Naive B cell (primary cell): Measurements from ENCODE around the gene RHOJ. TPM values are rescaled to one million over a fixed set of nuclear protein-coding genes. Genes with fewer than 3 reads are reported as not detected.
"Not testable (repeated sequence)": the region's sequence is repeated elsewhere in the genome, so short reads cannot be mapped to it uniquely, and the experiment has no call there.

ENCODE experiments used
- ATAC-seq, 2 donors: fragments of 150-1000 bp; cut with Tn5 transposase; 2 replicates each; pipeline ENCODE4 v1.10.0; 2021; ENCODE audit warnings: low read depth in 2 of 2, mild to moderate bottlenecking in 2 of 2, moderate library complexity in 2 of 2
- DNase-seq: peaks from one replicate; pipeline ENCODE4 v3.0.0; 2022
- H3K27ac Mint-ChIP-seq, 6 donors: one replicate each; pipeline ENCODE4 v1.8.0; 2020 to 2022; ENCODE audit warnings: mild to moderate bottlenecking in 6 of 6, mixed read lengths in 6 of 6, moderate library complexity in 5 of 6, inconsistent platforms in 2 of 6
- H3K27me3 Mint-ChIP-seq, 3 donors: one replicate each; pipeline ENCODE4 v1.8.0; 2021 to 2022; ENCODE audit warnings: mixed read lengths in 3 of 3, mild to moderate bottlenecking in 1 of 3
- H3K36me3 Mint-ChIP-seq, 2 donors: one replicate each; pipeline ENCODE4 v1.8.0; 2020 to 2022; ENCODE audit warnings: mixed read lengths in 2 of 2, inconsistent platforms in 1 of 2, mild to moderate bottlenecking in 1 of 2
- H3K4me1 Mint-ChIP-seq, 3 donors: one replicate each; pipeline ENCODE4 v1.8.0; 2020 to 2022; ENCODE audit warnings: mixed read lengths in 3 of 3, inconsistent platforms in 1 of 3, mild to moderate bottlenecking in 1 of 3, moderate library complexity in 1 of 3
- H3K4me3 Mint-ChIP-seq, 8 donors: one replicate each; pipeline ENCODE4 v1.8.0; 2020 to 2022; ENCODE audit warnings: mild to moderate bottlenecking in 8 of 8, mixed read lengths in 8 of 8, moderate library complexity in 8 of 8, inconsistent platforms in 2 of 8
- H3K9me3 Mint-ChIP-seq, 7 donors: one replicate each; pipeline ENCODE4 v1.8.0; 2020 to 2022; ENCODE audit warnings: mixed read lengths in 7 of 7, mild to moderate bottlenecking in 5 of 7, inconsistent platforms in 2 of 7, moderate library complexity in 1 of 7
- polyA plus RNA-seq, 6 donors: library from polyadenylated mRNA; unstranded; fragments of 300-500 nt; fragmentation: Illumina TruSeq; gene quantifications; one replicate each; pipeline ENCODE4 v1.2.3, GENCODE V29; 2021; ENCODE audit warnings: low read depth in 6 of 6

RHOJ gene
- polyA plus RNA-seq, 6 donors from 2014 or later: not detected

GRCh38 chr14:63301891-63302534, 97.8 kb downstream of the RHOJ start:
- Mint-ChIP-seq H3K9me3 (peaks cover 0 to 3% (median 0%) of the 10 kb centered on the region in 7 donors), H3K27ac (no peak overlapping the region), H3K27me3 (peaks cover 0 to 19% (median 13%) of the 10 kb centered on the region in 3 donors), H3K4me1 (no peaks in the 10 kb centered on the region), H3K36me3 (no peaks in the 10 kb centered on the region), H3K4me3 (peak overlapping the region in 1 of 8 donors; percentile 26)
- ATAC-seq (no peak), DNase-seq (no peak)

DNA sequence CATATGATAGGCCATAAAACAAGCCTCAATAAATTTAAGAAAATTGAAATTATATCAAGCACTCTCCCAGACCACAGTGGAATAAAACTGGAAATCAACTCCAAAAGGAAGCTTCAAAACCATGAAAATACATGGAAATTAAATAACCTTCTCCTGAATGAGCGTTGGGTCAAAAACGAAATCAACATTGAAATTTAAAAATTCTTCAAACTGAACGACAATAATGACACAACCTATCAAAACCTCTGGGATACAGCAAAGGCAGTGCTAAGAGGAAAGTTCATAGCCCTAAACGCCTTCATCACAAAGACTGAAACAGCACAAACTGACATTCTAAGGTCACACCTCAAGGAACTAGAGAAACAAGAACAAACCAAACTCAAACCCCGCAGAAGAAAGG, 100.2 kb downstream of the RHOJ start:
- H3K27me3 Mint-ChIP-seq: peaks cover 2 to 19% (median 9%) of the 10 kb centered on the region in 3 donors
- not testable (repeated sequence) for H3K36me3 Mint-ChIP-seq, DNase-seq, ATAC-seq, H3K4me3 Mint-ChIP-seq, H3K9me3 Mint-ChIP-seq, H3K27ac Mint-ChIP-seq, H3K4me1 Mint-ChIP-seq

DNA sequence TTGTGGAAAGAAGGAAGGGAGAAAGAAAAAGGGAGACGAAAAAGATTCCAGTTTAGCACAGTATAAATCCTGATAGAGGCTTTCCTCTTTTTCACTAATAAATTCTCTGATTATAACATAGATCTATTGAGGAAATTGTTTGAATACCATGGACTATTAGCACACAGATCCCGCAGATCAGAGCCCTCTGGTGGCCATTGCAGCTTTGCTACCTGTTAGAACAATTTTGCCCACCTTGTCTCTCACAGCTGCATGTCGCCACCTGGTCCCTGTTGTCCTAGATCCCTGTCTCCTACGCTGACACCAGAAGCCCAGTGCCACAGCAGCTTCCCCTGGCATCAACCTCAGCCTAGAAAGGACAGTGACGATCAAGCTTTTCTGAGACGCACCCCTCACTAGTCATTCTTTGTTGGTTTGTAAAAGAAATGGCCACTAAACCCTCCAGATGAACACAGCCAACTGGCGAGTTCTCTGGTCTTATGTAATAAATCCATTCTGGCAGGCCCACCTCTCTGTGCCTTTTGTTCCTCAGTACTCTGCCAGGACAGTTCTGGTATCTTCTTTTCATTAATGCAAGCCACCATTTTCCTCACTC, 104.6 kb downstream of the RHOJ start:
- DNase-seq: no peak
- no peaks in the 10 kb centered on the region for H3K9me3 Mint-ChIP-seq
- H3K27ac Mint-ChIP-seq: peak overlapping the region in 1 of 6 donors; percentile 20
- no peaks in the 10 kb centered on the region for H3K4me1 Mint-ChIP-seq
- peak overlapping the region in 1 of 8 donors; percentile 4 for H3K4me3 Mint-ChIP-seq
- no peak for ATAC-seq
- H3K36me3 Mint-ChIP-seq: no peaks in the 10 kb centered on the region
- peaks cover 15 to 28% (median 19%) of the 10 kb centered on the region in 3 donors for H3K27me3 Mint-ChIP-seq

GRCh38 chr14:63318835-63319234, 114.6 kb downstream of the RHOJ start, which contains the start of gene GPHB5:
Gene GPHB5, minus strand, starts transcription at chr14:63318935. Its CDS starts 1,086 bp downstream, at chr14:63317849.
- DNase-seq: no peak
- Mint-ChIP-seq H3K36me3 (no peaks in the 10 kb centered on the region), H3K4me1 (no peaks in the 10 kb centered on the region), H3K27ac (no peak within 1 kb of the TSS), H3K27me3 (peaks cover 7 to 18% (median 17%) of the 10 kb centered on the region in 3 donors), H3K9me3 (peaks cover 0 to 2% (median 0%) of the 10 kb centered on the region in 7 donors), H3K4me3 (no peak within 1 kb of the TSS)
- ATAC-seq: no peak

GRCh38 chr14:63322472-63322871, 118.2 kb downstream of the RHOJ start:
- Mint-ChIP-seq H3K27ac (no peak overlapping the region), H3K4me3 (no peak overlapping the region), H3K36me3 (no peaks in the 10 kb centered on the region), H3K9me3 (peaks cover 0 to 2% (median 0%) of the 10 kb centered on the region in 7 donors), H3K27me3 (peaks cover 0 to 13% (median 3%) of the 10 kb centered on the region in 3 donors), H3K4me1 (no peaks in the 10 kb centered on the region)
- no peak for ATAC-seq
- no peak for DNase-seq

- DNase-seq (no peak), ATAC-seq (no peak)
- peaks cover 0 to 2% (median 0%) of the 10 kb centered on the region in 7 donors for H3K9me3 Mint-ChIP-seq
- no peaks in the 10 kb centered on the region for H3K4me1 Mint-ChIP-seq
- H3K4me3 Mint-ChIP-seq: no peak overlapping the region
- H3K36me3 Mint-ChIP-seq: no peaks in the 10 kb centered on the region
- peaks cover 0 to 13% (median 3%) of the 10 kb centered on the region in 3 donors for H3K27me3 Mint-ChIP-seq
- H3K27ac Mint-ChIP-seq: no peak overlapping the region
These were observed 118.8 kb downstream of the RHOJ start for GRCh38 chr14:63322897-63323573.

DNA sequence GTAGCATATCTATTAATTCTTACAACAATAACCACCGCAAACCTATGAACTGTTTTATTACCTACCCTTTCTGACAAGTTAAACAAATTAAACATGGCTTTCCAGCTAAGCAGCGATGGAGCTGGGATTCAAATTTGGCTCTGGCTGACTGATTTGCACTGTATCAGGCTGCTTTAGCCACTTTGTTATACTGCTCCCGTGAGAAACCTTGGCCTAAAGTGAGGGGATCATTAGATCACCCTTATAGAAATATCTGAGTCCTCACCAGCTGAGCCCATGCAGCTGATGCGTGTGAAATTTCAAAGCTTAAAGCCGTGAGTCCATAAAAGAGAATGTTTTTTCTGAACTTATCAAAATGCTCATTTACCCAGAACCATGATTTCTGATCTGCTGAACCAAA, 122.6 kb downstream of the RHOJ start:
- ATAC-seq: no peak

GRCh38 chr14:63328787-63329737, 124.8 kb downstream of the RHOJ start:
- Mint-ChIP-seq H3K4me1 (no peaks in the 10 kb centered on the region), H3K27ac (no peak overlapping the region), H3K4me3 (no peak overlapping the region), H3K27me3 (peaks cover 12 to 28% (median 27%) of the 10 kb centered on the region in 3 donors), H3K36me3 (peaks cover 0 to 10% of the 10 kb centered on the region in 2 donors), H3K9me3 (peaks cover 0 to 5% (median 0%) of the 10 kb centered on the region in 7 donors)
- no peak for DNase-seq
- no peak for ATAC-seq

More for the DNA sequence above, 122.6 kb downstream of the RHOJ start:
- Mint-ChIP-seq H3K4me3 (no peak overlapping the region), H3K9me3 (peaks cover 0 to 5% (median 0%) of the 10 kb centered on the region in 7 donors), H3K27ac (no peak overlapping the region), H3K27me3 (peaks cover 5 to 12% (median 11%) of the 10 kb centered on the region in 3 donors), H3K36me3 (peaks cover 0 to 10% of the 10 kb centered on the region in 2 donors), H3K4me1 (no peaks in the 10 kb centered on the region)
- no peak for DNase-seq

DNA sequence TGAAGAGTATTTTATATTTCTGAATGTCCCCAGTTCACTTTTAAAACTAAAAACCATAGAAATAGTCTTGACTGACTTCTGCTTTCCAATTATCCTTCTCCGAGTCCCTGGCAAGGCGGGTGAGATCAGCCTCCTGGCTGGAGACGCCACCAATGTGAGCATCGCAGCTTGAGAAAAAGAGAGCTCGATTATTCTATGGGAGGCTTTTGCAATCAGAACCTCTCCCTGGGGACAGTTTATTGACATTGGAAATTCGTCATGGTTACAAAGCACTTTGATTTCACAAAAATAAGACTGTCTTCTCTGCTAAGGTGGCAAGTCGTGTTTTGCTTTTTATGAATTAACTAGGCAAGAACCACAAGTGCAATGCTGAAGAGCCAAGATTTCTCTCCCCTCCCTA, 138.1 kb downstream of the RHOJ start:
- DNase-seq: no peak
- no peaks in the 10 kb centered on the region for H3K36me3 Mint-ChIP-seq
- H3K9me3 Mint-ChIP-seq: peaks cover 0 to 9% (median 3%) of the 10 kb centered on the region in 7 donors
- H3K27ac Mint-ChIP-seq: no peak overlapping the region
- no peak overlapping the region for H3K4me3 Mint-ChIP-seq
- H3K4me1 Mint-ChIP-seq: no peaks in the 10 kb centered on the region
- peaks cover 26 to 49% (median 33%) of the 10 kb centered on the region in 3 donors for H3K27me3 Mint-ChIP-seq
- ATAC-seq: no peak

Other genes starting within 250 kb of the RHOJ start
- not detected for gene KCNH5, start 159.0 kb upstream of the RHOJ start, polyA plus RNA-seq
- not detected for gene GPHB5, start 114.5 kb downstream of the RHOJ start, polyA plus RNA-seq